ENCODE data around the gene DNAJC11.

DNA sequence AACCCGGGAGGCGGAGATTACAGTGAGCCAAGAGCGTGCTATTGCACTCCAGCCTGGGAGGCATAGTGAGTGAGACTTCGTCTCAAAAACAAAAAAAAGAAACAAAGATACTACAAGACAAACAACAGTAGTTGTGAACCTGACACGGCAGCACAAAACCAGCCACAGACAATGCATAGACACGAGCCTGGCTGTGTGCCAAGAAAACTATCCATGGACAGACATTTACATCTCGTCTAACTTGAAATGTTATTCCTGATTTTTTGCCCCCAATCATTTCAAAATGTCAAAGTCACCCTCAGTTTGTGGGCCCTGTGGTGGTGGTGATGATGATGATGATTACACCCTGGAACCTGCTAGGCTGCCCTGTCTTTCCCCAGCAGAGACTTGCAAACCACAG lies 105.3 kb downstream of the DNAJC11 start:
- TF ChIP-seq, protein P1, sequence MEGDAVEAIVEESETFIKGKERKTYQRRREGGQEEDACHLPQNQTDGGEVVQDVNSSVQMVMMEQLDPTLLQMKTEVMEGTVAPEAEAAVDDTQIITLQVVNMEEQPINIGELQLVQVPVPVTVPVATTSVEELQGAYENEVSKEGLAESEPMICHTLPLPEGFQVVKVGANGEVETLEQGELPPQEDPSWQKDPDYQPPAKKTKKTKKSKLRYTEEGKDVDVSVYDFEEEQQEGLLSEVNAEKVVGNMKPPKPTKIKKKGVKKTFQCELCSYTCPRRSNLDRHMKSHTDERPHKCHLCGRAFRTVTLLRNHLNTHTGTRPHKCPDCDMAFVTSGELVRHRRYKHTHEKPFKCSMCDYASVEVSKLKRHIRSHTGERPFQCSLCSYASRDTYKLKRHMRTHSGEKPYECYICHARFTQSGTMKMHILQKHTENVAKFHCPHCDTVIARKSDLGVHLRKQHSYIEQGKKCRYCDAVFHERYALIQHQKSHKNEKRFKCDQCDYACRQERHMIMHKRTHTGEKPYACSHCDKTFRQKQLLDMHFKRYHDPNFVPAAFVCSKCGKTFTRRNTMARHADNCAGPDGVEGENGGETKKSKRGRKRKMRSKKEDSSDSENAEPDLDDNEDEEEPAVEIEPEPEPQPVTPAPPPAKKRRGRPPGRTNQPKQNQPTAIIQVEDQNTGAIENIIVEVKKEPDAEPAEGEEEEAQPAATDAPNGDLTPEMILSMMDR (IDR thresholded peaks at IDR 0.05): no peak
- TF ChIP-seq POLR2A (IDR thresholded peaks at IDR 0.05): no peak
